Neutrophil (primary cell): ENCODE results near the gene CPNE4.
"Not testable (repeated sequence)": the region's sequence is repeated elsewhere in the genome, so short reads cannot be mapped to it uniquely, and the experiment has no call there.

ENCODE experiments used
- H3K27ac ChIP-seq: fragments of 200-600 bp; sonication (generic); 2 replicates; pipeline ENCODE4 v1.5.1; 2016; ENCODE audit warnings: mild to moderate bottlenecking, moderate library complexity
- H3K27me3 ChIP-seq: fragments of 200-600 bp; sonication (generic); 2 replicates; pipeline ENCODE4 v1.6.0; 2016; ENCODE audit warnings: mild to moderate bottlenecking
- H3K36me3 ChIP-seq: fragments of 200-600 bp; sonication (generic); 2 replicates; pipeline ENCODE4 v1.5.1; 2017
- H3K4me1 ChIP-seq, 2 experiments: fragments of 200-600 bp in 1 of 2; sonication (generic) in 1 of 2; 1 replicate in 1 of 2; 2 replicates in 1 of 2; pipeline versions ENCODE4 v1.5.1 to v1.6.1; 2013 to 2016; ENCODE audit warnings: low read depth in 1 of 2, low read length in 1 of 2, mild to moderate bottlenecking in 1 of 2, moderate library complexity in 1 of 2; ENCODE audit not compliant: control insufficient read depth in 1 of 2, insufficient read depth in 1 of 2
- H3K4me3 ChIP-seq, 2 experiments: fragments of 200-600 bp in 1 of 2; sonication (generic) in 1 of 2; 1 replicate in 1 of 2; 2 replicates in 1 of 2; pipeline ENCODE4 v1.5.1; 2013 to 2016; ENCODE audit warnings: low read depth in 1 of 2, low read length in 1 of 2, mild to moderate bottlenecking in 1 of 2, moderate library complexity in 1 of 2
- H3K9me3 ChIP-seq: fragments of 200-600 bp; sonication (generic); 2 replicates; pipeline ENCODE4 v1.5.1; 2016
- TF ChIP-seq, protein P1 (sequence below): fragments of 200-600 bp; sonication (generic); IDR thresholded peaks from 2 replicates; pipeline ENCODE4 v1.5.1; 2016; ENCODE audit warnings: antibody characterized with exemption

The CPNE4 gene

DNA sequence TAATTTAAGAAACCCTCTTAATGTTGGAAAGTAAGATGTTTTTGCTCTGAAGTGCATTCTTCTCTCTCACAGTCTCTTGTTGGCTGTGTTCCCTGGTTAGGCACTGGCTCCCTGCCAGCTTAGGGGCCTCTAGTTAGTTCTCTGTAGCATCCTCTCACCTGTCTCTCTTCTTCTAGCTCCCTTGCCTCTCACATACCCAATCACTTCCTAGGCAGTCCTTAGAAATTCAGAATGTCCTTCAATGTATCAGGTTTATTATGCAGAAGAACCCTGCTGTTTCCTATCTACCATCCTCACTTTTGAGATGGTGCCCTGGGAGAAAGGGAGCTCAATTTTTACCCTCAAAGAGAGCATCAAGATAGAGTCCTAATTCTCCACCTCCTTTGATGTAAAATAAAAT, 36.2 kb upstream of the CPNE4 start:
- Histone ChIP-seq H3K27me3 (peaks cover 31% of the 10 kb centered on the region), H3K4me1 (no peaks in the 10 kb centered on the region), H3K4me3 (no peak overlapping the region), H3K27ac (no peak overlapping the region), H3K36me3 (no peaks in the 10 kb centered on the region), H3K9me3 (no peaks in the 10 kb centered on the region)
- TF ChIP-seq, protein P1, sequence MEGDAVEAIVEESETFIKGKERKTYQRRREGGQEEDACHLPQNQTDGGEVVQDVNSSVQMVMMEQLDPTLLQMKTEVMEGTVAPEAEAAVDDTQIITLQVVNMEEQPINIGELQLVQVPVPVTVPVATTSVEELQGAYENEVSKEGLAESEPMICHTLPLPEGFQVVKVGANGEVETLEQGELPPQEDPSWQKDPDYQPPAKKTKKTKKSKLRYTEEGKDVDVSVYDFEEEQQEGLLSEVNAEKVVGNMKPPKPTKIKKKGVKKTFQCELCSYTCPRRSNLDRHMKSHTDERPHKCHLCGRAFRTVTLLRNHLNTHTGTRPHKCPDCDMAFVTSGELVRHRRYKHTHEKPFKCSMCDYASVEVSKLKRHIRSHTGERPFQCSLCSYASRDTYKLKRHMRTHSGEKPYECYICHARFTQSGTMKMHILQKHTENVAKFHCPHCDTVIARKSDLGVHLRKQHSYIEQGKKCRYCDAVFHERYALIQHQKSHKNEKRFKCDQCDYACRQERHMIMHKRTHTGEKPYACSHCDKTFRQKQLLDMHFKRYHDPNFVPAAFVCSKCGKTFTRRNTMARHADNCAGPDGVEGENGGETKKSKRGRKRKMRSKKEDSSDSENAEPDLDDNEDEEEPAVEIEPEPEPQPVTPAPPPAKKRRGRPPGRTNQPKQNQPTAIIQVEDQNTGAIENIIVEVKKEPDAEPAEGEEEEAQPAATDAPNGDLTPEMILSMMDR = no peak

DNA sequence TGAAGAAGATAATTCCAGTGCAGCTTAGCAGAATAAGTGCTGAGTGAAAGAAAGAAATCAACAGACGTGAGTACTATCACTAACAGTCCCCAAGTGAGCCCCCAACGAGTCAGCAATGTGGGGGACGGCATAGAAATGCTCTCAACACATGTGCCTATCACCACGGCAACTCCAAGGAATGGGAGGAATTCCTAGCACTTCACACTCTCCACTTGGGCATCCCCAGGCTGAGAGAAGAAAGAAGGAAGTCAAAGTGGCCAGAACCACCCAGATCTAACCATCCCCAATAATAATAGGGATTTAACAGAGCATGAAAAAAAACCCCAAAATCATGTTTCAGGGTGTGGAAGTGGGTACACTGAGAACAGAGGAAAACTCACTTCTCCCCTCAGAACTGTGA, 29.3 kb upstream of the CPNE4 start:
- Histone ChIP-seq H3K9me3 (no peaks in the 10 kb centered on the region), H3K27ac (no peak overlapping the region), H3K27me3 (peaks cover 21% of the 10 kb centered on the region), H3K4me1 (no peaks in the 10 kb centered on the region), H3K4me3 (no peak overlapping the region), H3K36me3 (no peaks in the 10 kb centered on the region)
- TF ChIP-seq, protein P1 = no peak

DNA sequence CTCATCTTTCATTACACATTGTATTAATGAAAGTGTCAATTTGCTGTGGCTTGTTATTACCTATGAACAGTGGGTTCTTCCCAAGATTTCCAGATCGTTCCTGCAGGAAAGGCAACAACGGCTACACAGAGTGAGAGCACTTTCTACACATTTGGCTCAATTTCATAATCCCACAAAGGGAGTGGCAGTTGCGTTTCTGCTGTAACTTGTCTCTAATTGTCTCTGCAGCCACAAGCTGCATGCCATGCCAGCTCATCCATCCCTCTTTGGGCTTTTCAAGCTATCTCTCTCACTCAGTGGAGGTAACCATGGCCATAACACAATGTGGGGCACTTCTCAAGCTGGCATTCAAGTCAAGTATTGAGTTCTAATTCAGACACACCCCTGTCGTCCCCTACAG, 27.7 kb upstream of the CPNE4 start:
- no peaks in the 10 kb centered on the region for H3K9me3 ChIP-seq
- H3K27me3 ChIP-seq = peaks cover 25% of the 10 kb centered on the region
- TF ChIP-seq, protein P1 = no peak
- H3K4me3 ChIP-seq = no peak overlapping the region
- H3K4me1 ChIP-seq = no peaks in the 10 kb centered on the region
- H3K27ac ChIP-seq = no peak overlapping the region
- no peaks in the 10 kb centered on the region for H3K36me3 ChIP-seq

DNA sequence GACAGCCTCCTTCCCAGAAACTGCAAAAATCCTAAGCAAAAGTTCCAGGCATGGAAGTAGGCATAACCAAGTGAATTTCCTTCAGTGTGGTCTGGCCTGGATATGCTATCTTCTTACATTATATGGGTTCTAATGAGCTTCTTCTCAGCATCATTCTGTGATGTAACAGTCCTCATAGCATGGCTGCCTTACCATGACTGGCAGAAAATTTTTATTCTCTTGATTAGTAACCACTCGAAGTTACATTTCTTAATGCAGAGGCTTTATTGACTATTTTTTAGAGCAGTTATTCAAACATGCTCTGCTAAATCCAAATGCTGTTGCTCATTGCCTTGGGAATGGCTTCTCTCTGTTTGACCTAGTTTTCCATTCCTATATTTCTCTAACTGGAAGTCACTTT, 21.1 kb upstream of the CPNE4 start:
- H3K27ac ChIP-seq = no peak overlapping the region
- H3K27me3 ChIP-seq = peaks cover 11% of the 10 kb centered on the region
- TF ChIP-seq, protein P1 = no peak
- no peaks in the 10 kb centered on the region for H3K9me3 ChIP-seq
- no peak overlapping the region for H3K4me3 ChIP-seq
- no peaks in the 10 kb centered on the region for H3K36me3 ChIP-seq
- H3K4me1 ChIP-seq = no peaks in the 10 kb centered on the region

DNA sequence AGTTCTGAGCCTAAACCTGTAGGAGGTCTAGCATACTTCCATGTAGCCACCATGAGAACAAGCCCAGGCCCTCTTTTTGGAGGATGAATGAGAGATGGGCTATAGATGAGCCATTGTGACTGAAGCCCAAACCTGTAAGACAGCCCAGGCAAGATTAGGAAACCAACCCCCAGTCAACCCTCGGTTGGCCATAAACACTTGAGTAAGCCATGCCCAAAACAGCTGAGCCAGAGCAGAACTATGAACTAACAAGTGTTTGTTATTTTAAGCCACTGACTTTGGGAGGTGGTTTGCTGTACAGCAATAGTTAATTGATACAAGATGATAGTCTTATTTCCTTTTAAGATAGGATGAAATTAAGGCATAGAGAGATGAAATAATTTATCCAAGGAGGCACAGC, 12.4 kb upstream of the CPNE4 start:
- H3K27me3 ChIP-seq = peaks cover 9% of the 10 kb centered on the region
- H3K36me3 ChIP-seq = no peaks in the 10 kb centered on the region
- TF ChIP-seq, protein P1 = no peak
- H3K4me3 ChIP-seq = no peak overlapping the region
- H3K9me3 ChIP-seq = no peaks in the 10 kb centered on the region
- no peaks in the 10 kb centered on the region for H3K4me1 ChIP-seq
- no peak overlapping the region for H3K27ac ChIP-seq

DNA sequence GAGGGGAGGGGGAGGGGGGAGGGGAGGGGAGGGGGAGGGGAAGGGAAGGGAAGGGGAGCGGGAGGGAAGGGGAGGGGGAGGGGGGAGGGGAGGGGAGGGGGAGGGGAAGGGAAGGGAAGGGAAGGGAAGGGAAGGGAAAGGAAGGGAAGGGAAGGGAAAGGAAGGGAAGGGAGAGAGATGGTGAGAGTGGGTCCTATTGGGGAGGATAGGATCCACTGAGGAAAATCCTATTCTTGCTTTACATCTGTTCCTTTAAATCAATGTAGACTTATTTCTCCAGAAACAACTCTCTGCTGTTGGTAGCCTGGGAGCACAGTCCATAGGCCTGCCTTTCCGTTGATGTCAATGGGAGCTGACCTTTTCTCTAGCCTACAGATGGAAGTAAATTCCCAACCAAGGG, 10.1 kb upstream of the CPNE4 start:
- not testable (repeated sequence) for H3K9me3 ChIP-seq, H3K4me3 ChIP-seq, H3K4me1 ChIP-seq, H3K36me3 ChIP-seq, H3K27ac ChIP-seq
- peaks cover 20% of the 10 kb centered on the region for H3K27me3 ChIP-seq
